Endothelial cell of umbilical vein (primary cell): ENCODE measurements around the gene ETS2.

Source experiments
- EZH2 ChIP-seq: IDR thresholded peaks from 2 replicates; pipeline ENCODE4 v1.6.1; 2012; ENCODE audit warnings: borderline replicate concordance, low read depth, mild to moderate bottlenecking, moderate library complexity, low read length, inconsistent platforms; ENCODE audit not compliant: severe bottlenecking
- FOS ChIP-seq: IDR thresholded peaks from 2 replicates; pipeline ENCODE4 v1.6.1; 2011; ENCODE audit warnings: mild to moderate bottlenecking, low read length, moderate library complexity, borderline replicate concordance; ENCODE audit not compliant: insufficient read depth
- GATA2 ChIP-seq: IDR thresholded peaks from 2 replicates; pipeline ENCODE4 v1.7.0; 2011; ENCODE audit warnings: low read depth, mild to moderate bottlenecking, moderate library complexity, mixed read lengths, low read length; ENCODE audit not compliant: insufficient read length, insufficient read depth
- POLR2A ChIP-seq: IDR thresholded peaks from 2 replicates; pipeline ENCODE4 v1.6.1; 2012; ENCODE audit warnings: low read depth, mild to moderate bottlenecking, control low read depth, low read length
- POLR2AphosphoS5 ChIP-seq: IDR thresholded peaks from 2 replicates; pipeline ENCODE4 v1.6.1; 2012; ENCODE audit warnings: low read depth, mild to moderate bottlenecking, control low read depth, low read length, moderate library complexity; ENCODE audit not compliant: insufficient read depth
- TF ChIP-seq, protein P1 (sequence below), 2 donors: IDR thresholded peaks; 1 replicate in 1 of 2; 2 replicates in 1 of 2; pipeline ENCODE4 v1.5.1; 2011; ENCODE audit warnings: low read length in 2 of 2, mild to moderate bottlenecking in 2 of 2, moderate library complexity in 2 of 2, control low read depth in 1 of 2, inconsistent platforms in 1 of 2, low read depth in 1 of 2; ENCODE audit not compliant: insufficient read depth in 1 of 2; ENCODE audit errors: extremely low read depth in 1 of 2
- TF ChIP-seq, protein P2 (sequence below): IDR thresholded peaks from 2 replicates; pipeline ENCODE4 v1.6.1; 2011; ENCODE audit not compliant: insufficient read depth, insufficient read length

DNA sequence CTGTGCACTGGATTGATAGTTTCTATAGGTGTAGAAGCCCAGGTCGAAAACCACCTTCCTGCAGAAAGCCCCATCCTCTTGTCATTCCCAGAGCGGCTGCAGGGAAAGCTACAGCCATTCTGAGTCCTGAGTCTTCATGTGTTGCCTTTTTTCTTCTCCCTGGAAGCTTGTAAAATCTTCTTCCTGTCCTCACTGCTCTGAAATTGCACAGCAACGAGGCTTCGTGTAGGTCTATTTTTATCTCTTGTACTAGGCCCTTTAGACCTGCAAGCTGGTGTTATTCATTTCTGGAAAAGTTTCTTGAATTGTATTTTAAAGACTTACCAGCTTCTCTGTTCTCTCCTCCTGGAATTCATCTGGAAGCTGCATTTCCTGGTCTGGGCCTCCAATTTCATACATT, 44.2 kb upstream of the ETS2 start:
- TF ChIP-seq, protein P1, sequence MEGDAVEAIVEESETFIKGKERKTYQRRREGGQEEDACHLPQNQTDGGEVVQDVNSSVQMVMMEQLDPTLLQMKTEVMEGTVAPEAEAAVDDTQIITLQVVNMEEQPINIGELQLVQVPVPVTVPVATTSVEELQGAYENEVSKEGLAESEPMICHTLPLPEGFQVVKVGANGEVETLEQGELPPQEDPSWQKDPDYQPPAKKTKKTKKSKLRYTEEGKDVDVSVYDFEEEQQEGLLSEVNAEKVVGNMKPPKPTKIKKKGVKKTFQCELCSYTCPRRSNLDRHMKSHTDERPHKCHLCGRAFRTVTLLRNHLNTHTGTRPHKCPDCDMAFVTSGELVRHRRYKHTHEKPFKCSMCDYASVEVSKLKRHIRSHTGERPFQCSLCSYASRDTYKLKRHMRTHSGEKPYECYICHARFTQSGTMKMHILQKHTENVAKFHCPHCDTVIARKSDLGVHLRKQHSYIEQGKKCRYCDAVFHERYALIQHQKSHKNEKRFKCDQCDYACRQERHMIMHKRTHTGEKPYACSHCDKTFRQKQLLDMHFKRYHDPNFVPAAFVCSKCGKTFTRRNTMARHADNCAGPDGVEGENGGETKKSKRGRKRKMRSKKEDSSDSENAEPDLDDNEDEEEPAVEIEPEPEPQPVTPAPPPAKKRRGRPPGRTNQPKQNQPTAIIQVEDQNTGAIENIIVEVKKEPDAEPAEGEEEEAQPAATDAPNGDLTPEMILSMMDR (IDR thresholded peaks at IDR 0.05; ENCODE audit: extremely low read depth in 1 of 2, insufficient read depth in 1 of 2, low read depth in 1 of 2, low read length in 2 of 2) = no peak
- TF ChIP-seq POLR2A (no peak), EZH2 (no peak), POLR2AphosphoS5 (no peak), GATA2 (no peak), FOS (no peak)
- TF ChIP-seq, protein P2, sequence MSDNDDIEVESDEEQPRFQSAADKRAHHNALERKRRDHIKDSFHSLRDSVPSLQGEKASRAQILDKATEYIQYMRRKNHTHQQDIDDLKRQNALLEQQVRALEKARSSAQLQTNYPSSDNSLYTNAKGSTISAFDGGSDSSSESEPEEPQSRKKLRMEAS = no peak
